Subcutaneous adipose tissue (tissue), 4 donors: ENCODE measurements around the gene USP37. TPM values are rescaled to one million over a fixed set of nuclear protein-coding genes. Genes with fewer than 3 reads are reported as not detected.

Experiments
- total RNA-seq, 4 donors: library from RNA; depleted of rRNA; stranded (reverse); fragments of >200 nt; gene quantifications; one replicate each; pipeline ENCODE4 v1.1.0, GENCODE V29; 2016
- TF ChIP-seq, protein P1 (sequence below): fragments of 450-650 bp; IDR thresholded peaks from one replicate; pipeline ENCODE4 v1.5.1; 2016; ENCODE audit warnings: low read depth, mild to moderate bottlenecking, control low read depth, antibody characterized with exemption, moderate library complexity

The USP37 gene
- total RNA-seq, 4 donors from 2014 or later: 11.2 to 13.4 (median 11.7) TPM

DNA sequence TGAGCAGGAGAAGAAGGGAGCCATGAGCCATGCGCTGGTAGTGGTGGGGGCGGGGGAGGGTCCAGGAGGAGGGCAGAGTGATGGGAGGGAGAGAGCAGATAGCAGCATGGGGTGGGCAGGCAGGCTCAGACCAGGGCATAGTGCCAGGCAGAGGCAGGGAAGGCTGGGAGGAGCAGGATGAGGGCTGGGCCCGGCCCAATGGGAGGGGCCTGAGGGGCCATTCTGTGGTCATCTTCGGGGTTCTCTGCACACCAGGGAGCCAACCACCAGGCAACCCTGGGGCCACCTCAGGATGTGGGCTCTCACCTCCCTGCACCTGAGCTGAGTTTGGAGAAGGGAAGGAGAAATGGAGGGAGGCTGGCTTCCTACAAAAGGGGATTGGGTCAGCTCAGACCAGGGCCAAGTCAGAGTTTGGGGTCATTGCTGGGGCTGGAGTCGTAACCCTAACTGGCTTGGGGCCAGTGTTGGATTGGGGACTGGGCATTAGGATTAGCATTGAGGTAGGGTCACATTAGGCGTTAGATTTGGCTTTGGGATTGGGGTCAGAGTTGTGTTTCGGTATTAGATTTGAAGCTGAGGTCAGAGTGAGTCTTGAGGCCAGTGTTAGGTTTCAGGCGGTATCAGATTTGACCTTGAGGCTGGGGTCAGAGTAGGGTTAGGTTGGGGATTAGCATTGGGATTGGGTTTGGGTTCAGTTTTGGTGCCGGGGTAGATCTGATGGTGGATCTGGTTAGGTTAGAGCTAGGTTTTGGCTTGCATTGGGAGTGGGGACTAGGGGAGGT is 138.0 kb downstream of the USP37 start:
- TF ChIP-seq, protein P1, sequence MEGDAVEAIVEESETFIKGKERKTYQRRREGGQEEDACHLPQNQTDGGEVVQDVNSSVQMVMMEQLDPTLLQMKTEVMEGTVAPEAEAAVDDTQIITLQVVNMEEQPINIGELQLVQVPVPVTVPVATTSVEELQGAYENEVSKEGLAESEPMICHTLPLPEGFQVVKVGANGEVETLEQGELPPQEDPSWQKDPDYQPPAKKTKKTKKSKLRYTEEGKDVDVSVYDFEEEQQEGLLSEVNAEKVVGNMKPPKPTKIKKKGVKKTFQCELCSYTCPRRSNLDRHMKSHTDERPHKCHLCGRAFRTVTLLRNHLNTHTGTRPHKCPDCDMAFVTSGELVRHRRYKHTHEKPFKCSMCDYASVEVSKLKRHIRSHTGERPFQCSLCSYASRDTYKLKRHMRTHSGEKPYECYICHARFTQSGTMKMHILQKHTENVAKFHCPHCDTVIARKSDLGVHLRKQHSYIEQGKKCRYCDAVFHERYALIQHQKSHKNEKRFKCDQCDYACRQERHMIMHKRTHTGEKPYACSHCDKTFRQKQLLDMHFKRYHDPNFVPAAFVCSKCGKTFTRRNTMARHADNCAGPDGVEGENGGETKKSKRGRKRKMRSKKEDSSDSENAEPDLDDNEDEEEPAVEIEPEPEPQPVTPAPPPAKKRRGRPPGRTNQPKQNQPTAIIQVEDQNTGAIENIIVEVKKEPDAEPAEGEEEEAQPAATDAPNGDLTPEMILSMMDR: no peak

DNA sequence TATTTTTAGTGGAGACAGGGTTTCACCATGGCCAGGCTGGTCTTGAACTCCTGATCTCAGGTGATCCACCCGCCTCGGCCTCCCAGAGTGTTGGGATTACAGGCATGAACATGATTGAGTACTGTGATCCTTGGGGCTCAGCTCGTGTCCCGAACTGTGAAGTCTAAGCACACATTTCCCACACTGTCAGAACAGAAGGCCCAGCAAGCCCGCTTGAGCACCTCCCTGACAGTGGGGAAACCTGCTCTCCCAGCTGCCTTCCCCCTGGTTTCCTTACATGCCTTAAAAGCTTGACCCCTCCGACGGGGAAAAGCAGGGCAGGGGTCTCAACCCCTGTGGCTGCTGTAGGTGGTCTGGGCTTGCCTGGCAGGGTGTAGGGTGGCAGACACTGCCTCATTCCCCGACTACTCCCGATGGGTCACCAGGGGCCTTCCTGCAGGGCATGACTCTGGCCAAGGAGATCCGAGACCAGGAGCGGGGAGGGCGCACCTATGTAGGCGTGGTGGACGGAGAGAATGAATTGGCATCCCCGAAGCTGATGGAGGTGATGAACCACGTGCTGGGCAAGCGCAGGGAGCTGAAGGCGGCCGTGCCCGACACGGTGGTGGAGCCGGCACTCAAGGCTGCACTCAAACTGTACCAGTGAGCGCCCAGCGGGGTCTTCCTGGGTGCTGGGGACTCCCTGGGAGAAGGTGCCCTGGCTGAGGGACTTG is 139.1 kb downstream of the USP37 start:
- TF ChIP-seq, protein P1: no peak

DNA sequence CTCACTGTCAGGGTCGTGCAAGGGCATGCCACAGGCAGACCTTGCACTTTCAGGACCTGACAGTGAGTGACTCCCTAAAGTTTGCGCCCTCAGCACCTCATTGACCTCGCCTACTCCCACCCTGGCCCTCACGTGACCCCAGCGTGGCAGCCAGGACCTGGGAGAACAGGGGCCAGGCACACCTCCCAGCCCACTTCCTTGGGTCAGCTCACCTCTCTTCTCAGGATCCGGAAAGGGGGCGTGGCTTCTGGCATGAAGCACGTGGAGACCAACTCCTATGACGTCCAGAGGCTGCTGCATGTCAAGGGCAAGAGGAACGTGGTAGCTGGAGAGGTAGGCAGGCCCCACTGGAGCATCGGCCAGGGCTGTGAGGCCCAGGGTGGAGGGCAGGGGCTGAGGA is 140.4 kb downstream of the USP37 start:
- TF ChIP-seq, protein P1: no peak

DNA sequence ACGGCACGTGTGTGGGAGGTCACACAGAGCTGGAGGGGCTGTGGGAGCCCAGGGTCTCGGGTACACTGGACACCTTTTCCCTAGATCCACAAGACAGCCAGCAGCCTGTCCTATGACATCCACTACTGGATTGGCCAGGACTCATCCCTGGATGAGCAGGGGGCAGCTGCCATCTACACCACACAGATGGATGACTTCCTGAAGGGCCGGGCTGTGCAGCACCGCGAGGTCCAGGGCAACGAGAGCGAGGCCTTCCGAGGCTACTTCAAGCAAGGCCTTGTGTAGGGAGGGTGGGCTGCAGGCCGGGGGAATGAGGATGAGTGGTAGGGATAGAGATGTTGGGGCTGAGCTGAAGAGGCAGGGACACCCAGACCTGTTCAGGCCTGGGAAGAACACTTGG is 142.6 kb downstream of the USP37 start:
- TF ChIP-seq, protein P1: no peak

DNA sequence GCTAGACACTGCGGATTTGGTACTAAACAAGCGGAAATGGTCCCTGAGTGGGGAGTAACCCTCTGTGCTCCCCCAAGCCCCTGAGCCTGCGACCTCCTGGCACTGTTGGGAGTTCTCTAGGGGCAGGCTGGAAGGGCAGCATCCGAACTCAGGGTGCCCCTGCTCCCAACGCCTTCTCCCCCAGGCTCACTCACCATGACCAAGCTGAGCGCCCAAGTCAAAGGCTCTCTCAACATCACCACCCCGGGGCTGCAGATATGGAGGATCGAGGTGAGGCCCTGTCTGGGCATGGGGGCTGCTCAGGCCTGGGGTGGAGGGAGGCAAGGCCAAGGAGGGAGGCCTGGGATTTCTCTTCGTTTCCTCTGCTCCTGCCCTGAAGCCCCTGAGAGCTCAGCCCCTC is 144.6 kb downstream of the USP37 start:
- TF ChIP-seq, protein P1: no peak

DNA sequence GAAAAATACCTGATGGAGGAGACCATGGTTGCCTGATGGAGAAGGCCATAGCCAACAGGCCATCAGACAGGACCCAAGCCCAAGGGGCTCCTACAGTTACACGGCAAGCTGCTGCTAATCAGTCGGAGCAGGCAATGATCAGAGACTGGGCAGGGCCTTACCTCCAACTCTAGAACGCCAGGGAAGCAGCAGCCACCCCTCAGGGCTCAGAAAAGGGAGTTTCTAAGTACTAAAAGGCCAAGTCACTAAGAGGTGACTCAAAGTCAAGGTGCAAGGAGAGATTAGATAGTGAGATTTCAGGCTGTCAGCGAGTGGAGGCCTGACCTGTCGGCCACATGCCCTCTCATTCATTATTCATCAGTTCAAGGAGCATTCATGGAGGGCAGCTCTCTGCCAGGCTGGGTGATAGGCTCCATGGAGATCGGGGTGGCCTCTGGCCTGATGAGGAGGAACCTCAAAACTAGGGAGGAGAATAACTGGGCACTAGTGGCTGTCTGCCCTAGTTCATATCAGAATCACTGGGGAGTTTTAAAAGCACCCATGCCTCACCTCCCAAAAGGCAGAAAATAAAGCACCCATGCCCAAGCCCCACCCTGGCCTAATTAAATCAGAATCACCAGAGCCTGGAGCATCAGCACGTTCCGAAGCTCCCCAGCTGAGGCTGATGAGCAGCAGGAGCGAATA is 145.6 kb downstream of the USP37 start:
- TF ChIP-seq, protein P1: no peak

DNA sequence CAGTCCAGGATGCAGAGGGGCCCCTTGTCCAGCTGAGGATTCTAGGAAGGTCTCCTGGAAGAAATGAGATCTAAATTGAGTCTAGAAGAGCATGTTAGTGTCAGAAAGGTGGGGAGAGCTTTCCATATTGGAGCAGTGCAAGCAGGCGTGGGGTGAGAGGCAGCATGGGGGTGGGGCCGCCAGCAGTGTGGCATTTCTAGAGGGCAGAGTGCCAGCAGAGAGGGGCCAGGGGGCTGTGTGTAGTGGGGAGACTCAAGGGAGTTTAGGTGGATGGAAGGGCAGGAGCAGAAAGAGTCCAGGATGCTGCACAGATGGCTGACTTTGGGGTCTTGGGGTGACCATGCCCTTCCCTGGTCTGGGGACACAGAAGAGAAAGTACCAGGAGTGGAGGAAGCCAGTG is 147.1 kb downstream of the USP37 start:
- TF ChIP-seq, protein P1: no peak
